Measurements from ENCODE around the gene HSPA14. TPM values are rescaled to one million over a fixed set of nuclear protein-coding genes. Genes with fewer than 3 reads are reported as not detected.
"Not testable (repeated sequence)": the region's sequence is repeated elsewhere in the genome, so short reads cannot be mapped to it uniquely, and the experiment has no call there.

Gene HSPA14
- total RNA-seq, 1 experiment from 2014 or later, result 41.0 TPM

GRCh38 chr10:14906765-14907164 is 68.7 kb downstream of the HSPA14 start:
- no peak for TF ChIP-seq CTCF (conservative IDR thresholded peaks at IDR 0.05)
- Histone ChIP-seq H3K23me2 (ENCODE audit: insufficient read length, low read depth, low read length, poor library complexity, severe bottlenecking) (peaks cover 3% of the 10 kb centered on the region), H3K9me3 (ENCODE audit: control insufficient read depth, low read depth, low read length) (no peaks in the 10 kb centered on the region), H2BK120ac (ENCODE audit: low read depth, low read length, poor library complexity, severe bottlenecking) (no peak overlapping the region), H2BK20ac (ENCODE audit: low read depth, low read length, poor library complexity, severe bottlenecking) (no peak overlapping the region), H3K9ac (ENCODE audit: extremely low read depth, insufficient read length, low read length) (no peak overlapping the region), H4K5ac (ENCODE audit: insufficient read length, low read depth, low read length) (no peak overlapping the region), H3K56ac (ENCODE audit: insufficient read length, low read depth, low read length) (no peak overlapping the region), H3T11ph (ENCODE audit: low read length) (no peak overlapping the region), H2AK5ac (ENCODE audit: insufficient read length, low read length) (no peak overlapping the region), H3K79me2 (ENCODE audit: insufficient read depth, low read length) (no peaks in the 10 kb centered on the region), H3K14ac (ENCODE audit: insufficient read depth, low read length) (no peak overlapping the region), H4K20me1 (ENCODE audit: control insufficient read depth, insufficient read depth, insufficient read length) (no peaks in the 10 kb centered on the region), H2BK12ac (ENCODE audit: insufficient read length, low read depth, low read length) (no peak overlapping the region), H2BK15ac (ENCODE audit: low read depth, low read length) (no peak overlapping the region), H2BK5ac (ENCODE audit: insufficient read length, low read length) (no peak overlapping the region), H3K23ac (ENCODE audit: insufficient read length, low read depth, low read length) (no peak overlapping the region), H4K8ac (replicated peaks; ENCODE audit: insufficient read length, low read depth, low read length) (no peak overlapping the region), H4K91ac (ENCODE audit: insufficient read length, low read depth, low read length) (no peak overlapping the region), H3K4ac (ENCODE audit: low read depth, low read length) (no peak overlapping the region), H3K4me2 (ENCODE audit: insufficient read depth, insufficient read length, low read length) (no peak overlapping the region), H3K27ac (ENCODE audit: insufficient read length, low read depth, low read length) (no peak overlapping the region), H3K4me1 (ENCODE audit: insufficient read depth, low read length) (no peaks in the 10 kb centered on the region), H2AFZ (ENCODE audit: low read length) (no peak overlapping the region), H3K27me3 (ENCODE audit: insufficient read depth, low read length) (no peaks in the 10 kb centered on the region), H3K18ac (ENCODE audit: insufficient read length, low read depth, low read length) (no peak overlapping the region), H3K79me1 (ENCODE audit: insufficient read depth, low read depth, low read length, poor library complexity, severe bottlenecking) (no peaks in the 10 kb centered on the region)
- Mint-ChIP-seq H3K4me1 (peaks cover 3 to 6% of the 10 kb centered on the region in 2 experiments), H3K36me3 (ENCODE audit: insufficient read depth in 1 of 3, low read depth in 3 of 3) (peaks cover 69 to 89% (median 86%) of the 10 kb centered on the region in 3 experiments), H3K27ac (no peak overlapping the region), H3K9me3 (peaks cover 6 to 12% of the 10 kb centered on the region in 2 experiments; a peak in 3 of 5 replicates), H3K27me3 (ENCODE audit: low read depth) (no peaks in the 10 kb centered on the region), H3K4me3 (no peak overlapping the region)
- no peak for DNase-seq
- WGBS (ENCODE audit: extremely low coverage, insufficient read length, low lambda C conversion rate), result no CpG with 5 or more reads among the region's 2 CpGs

- H3K23me2 ChIP-seq (ENCODE audit: insufficient read length, low read depth, low read length, poor library complexity, severe bottlenecking); H3K79me2 ChIP-seq (ENCODE audit: insufficient read depth, low read length); H3K27ac ChIP-seq (ENCODE audit: insufficient read length, low read depth, low read length); H2BK5ac ChIP-seq (ENCODE audit: insufficient read length, low read length); H3K23ac ChIP-seq (ENCODE audit: insufficient read length, low read depth, low read length); H2AFZ ChIP-seq (ENCODE audit: low read length); H3K4me1 Mint-ChIP-seq; H3K56ac ChIP-seq (ENCODE audit: insufficient read length, low read depth, low read length); H3K18ac ChIP-seq (ENCODE audit: insufficient read length, low read depth, low read length); H2BK20ac ChIP-seq (ENCODE audit: low read depth, low read length, poor library complexity, severe bottlenecking); H2AK5ac ChIP-seq (ENCODE audit: insufficient read length, low read length); H3K9ac ChIP-seq (ENCODE audit: extremely low read depth, insufficient read length, low read length); H4K8ac ChIP-seq (replicated peaks; ENCODE audit: insufficient read length, low read depth, low read length); H3K4me3 Mint-ChIP-seq; DNase-seq; H4K91ac ChIP-seq (ENCODE audit: insufficient read length, low read depth, low read length); H2BK120ac ChIP-seq (ENCODE audit: low read depth, low read length, poor library complexity, severe bottlenecking); H4K20me1 ChIP-seq (ENCODE audit: control insufficient read depth, insufficient read depth, insufficient read length); H3K14ac ChIP-seq (ENCODE audit: insufficient read depth, low read length); H3K4ac ChIP-seq (ENCODE audit: low read depth, low read length); H2BK12ac ChIP-seq (ENCODE audit: insufficient read length, low read depth, low read length); H3K9me3 ChIP-seq (ENCODE audit: control insufficient read depth, low read depth, low read length); H4K5ac ChIP-seq (ENCODE audit: insufficient read length, low read depth, low read length); H3K27ac Mint-ChIP-seq; H2BK15ac ChIP-seq (ENCODE audit: low read depth, low read length); H3K4me1 ChIP-seq (ENCODE audit: insufficient read depth, low read length); H3K27me3 Mint-ChIP-seq (ENCODE audit: low read depth); H3K79me1 ChIP-seq (ENCODE audit: insufficient read depth, low read depth, low read length, poor library complexity, severe bottlenecking); H3T11ph ChIP-seq (ENCODE audit: low read length); H3K27me3 ChIP-seq (ENCODE audit: insufficient read depth, low read length); H3K4me2 ChIP-seq (ENCODE audit: insufficient read depth, insufficient read length, low read length): not testable (repeated sequence)
- peaks cover 6 to 15% of the 10 kb centered on the region in 2 experiments; a peak in 3 of 5 replicates for H3K9me3 Mint-ChIP-seq
- peaks cover 73 to 88% (median 85%) of the 10 kb centered on the region in 3 experiments for H3K36me3 Mint-ChIP-seq (ENCODE audit: insufficient read depth in 1 of 3, low read depth in 3 of 3)
- no CpG with 5 or more reads among the region's 4 CpGs for WGBS (ENCODE audit: extremely low coverage, insufficient read length, low lambda C conversion rate)
Measured at GRCh38 chr10:14907591-14907990, 69.5 kb downstream of the HSPA14 start.
